ENCODE data around the gene CXCR5.

DNA sequence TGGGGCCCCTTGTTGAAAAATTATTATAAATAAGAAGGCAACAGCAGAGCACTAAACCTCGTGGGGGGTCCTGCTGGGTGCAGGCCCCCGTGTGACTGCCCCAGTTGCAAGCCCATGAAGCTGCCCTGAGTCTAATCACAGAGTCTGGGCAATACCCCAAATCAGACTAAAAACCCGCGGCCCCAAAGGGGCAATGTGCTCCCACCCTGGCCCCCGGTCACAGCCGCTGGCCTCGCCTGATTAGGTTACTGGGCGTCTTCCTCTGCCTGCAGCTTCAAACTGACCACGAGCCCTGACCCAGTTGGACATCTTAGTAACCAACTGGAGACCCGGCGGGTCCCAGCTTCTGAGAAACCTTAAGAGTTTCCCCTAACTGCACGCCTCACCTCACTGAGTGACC, 1.6 kb downstream of the CXCR5 start:
- TF ChIP-seq POLR2A (IDR thresholded peaks at IDR 0.05) = no peak
- TF ChIP-seq, protein P1, sequence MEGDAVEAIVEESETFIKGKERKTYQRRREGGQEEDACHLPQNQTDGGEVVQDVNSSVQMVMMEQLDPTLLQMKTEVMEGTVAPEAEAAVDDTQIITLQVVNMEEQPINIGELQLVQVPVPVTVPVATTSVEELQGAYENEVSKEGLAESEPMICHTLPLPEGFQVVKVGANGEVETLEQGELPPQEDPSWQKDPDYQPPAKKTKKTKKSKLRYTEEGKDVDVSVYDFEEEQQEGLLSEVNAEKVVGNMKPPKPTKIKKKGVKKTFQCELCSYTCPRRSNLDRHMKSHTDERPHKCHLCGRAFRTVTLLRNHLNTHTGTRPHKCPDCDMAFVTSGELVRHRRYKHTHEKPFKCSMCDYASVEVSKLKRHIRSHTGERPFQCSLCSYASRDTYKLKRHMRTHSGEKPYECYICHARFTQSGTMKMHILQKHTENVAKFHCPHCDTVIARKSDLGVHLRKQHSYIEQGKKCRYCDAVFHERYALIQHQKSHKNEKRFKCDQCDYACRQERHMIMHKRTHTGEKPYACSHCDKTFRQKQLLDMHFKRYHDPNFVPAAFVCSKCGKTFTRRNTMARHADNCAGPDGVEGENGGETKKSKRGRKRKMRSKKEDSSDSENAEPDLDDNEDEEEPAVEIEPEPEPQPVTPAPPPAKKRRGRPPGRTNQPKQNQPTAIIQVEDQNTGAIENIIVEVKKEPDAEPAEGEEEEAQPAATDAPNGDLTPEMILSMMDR (IDR thresholded peaks at IDR 0.05) = no peak

Data from Peyer's patch (tissue), 4 donors.